Stimulated activated CD4-positive, alpha-beta T cell treated with anti-CD3 and anti-CD28 coated beads, Interleukin-15, amount 100 ng/mL, for 1 hour (primary cell): Measurements from ENCODE around the gene RGPD3.
"Not testable (repeated sequence)": the region's sequence is repeated elsewhere in the genome, so short reads cannot be mapped to it uniquely, and the experiment has no call there.

ENCODE experiments used
- DNase-seq, 2 donors: peaks; one replicate each; pipeline ENCODE4 v3.0.0-alpha.2; 2020; ENCODE audit warnings: low read depth in 1 of 2, low spot score in 1 of 2

The RGPD3 gene

DNA sequence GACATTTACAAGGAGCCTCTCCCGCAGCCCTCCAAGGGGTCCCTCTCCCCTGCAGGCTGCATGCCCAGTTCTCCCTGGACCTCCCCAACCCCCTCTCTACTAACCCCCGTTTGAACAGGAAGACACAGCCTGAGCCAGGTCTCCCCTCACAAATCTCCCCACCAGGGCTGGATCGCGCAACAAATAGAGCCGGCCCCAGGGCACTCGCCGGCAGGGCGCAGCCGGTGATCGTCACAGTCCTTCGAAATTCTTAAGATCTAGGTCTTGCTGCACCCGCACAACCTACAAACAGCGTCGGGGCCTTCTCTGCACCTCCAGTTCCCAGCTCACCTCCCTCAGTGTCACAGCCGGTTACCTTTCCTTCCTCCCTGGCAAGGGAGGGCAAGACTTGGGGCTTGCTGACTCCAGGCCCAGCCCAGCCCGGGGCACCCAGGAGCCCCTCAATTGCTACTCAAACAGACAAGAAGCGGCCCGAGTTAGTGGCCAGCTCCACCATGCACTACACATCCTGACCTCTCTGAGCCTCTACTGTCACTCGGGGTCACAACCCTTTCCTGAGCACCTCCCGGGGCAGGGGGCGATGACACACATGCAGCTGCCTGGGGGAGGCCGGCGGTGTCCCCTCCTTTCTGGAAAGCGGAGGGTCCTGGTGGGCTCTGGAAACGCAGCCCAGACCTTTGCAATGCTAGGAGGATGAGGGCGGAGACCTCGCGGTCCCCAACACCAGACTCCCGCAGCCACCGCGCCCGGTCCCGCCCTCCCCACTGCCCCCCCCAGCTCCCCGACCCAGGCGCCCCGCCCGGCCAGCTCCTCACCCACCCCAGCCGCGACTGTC, 18.6 kb upstream of the RGPD3 start, which contains the start of gene CD8B2:
Gene CD8B2, plus strand, starts transcription at position 814 of the 835 bp plus-strand sequence. CDS start 63 bp downstream, outside the sequence.
- not testable (repeated sequence) for DNase-seq

GRCh38 chr2:106479563-106479962, 11.3 kb upstream of the RGPD3 start:
- DNase-seq: not testable (repeated sequence)

GRCh38 chr2:106477647-106478046, 9.4 kb upstream of the RGPD3 start:
- not testable (repeated sequence) for DNase-seq

DNA sequence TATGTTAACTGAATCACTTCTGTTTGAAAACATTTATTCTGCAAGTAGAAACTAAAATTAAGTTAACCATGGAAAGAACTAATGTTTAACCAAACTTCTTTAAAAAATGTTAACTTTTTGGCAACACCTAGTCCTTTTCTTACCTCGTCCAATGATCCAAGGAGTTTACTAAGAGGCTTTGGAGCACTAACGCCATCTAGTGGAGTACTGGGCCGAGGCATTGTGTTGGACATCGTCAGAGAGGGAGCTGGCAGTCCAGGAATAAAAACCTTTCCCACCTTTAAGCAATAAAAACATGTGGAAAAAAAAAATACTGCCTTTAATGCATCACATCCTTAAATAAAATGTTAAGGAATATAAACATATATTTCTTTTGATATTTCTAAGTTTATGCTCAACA, 2.4 kb upstream of the RGPD3 start:
- DNase-seq: not testable (repeated sequence)

GRCh38 chr2:106467516-106467915, 697 bp downstream of the RGPD3 start:
- not testable (repeated sequence) for DNase-seq

DNA sequence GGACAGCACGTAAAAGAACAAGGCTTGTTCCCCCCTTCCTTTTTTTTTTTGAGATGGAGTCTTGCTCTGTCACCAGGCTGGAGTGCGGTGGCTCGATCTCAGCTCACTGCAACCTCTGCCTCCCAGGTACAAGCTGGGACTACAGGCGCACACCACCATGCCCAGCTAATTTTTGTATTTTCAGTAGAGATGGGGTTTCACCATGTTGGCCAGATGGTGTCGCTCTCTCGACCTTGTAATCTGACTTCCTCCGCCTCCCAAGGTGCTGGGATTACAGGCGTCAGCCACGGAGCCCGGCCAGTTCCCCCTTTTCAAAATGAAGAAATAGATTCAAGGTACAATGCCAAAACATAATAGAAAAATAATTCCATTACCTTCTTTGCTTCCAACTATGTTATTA, 6.3 kb downstream of the RGPD3 start:
- not testable (repeated sequence) for DNase-seq

DNA sequence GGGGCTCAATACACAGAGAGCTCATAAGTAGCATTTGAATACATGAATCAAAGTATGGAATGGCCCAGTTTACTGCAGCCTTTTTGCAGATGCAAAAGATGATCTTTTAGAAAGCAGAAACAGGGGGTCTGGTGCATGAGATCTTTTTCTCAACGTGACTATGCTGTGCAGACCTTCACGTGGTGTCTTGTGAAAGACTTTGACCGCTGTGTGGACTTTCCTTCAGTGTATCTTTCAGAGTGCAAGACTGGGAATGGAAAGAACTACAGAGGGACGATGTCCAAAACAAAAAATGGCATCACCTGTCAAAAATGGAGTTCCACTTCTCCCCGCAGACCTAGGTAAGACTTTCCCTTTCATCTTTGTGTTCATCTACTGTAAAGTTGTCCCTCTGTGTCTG, 77.5 kb downstream of the RGPD3 start:
- DNase-seq: not testable (repeated sequence)

- DNase-seq: not testable (repeated sequence)
These were observed 79.3 kb downstream of the RGPD3 start for GRCh38 chr2:106388814-106389410.

- not testable (repeated sequence) for DNase-seq
These were observed 83.7 kb downstream of the RGPD3 start for GRCh38 chr2:106384548-106384947.

- DNase-seq: not testable (repeated sequence)
These were observed 86.3 kb downstream of the RGPD3 start for GRCh38 chr2:106381867-106382266.

DNA sequence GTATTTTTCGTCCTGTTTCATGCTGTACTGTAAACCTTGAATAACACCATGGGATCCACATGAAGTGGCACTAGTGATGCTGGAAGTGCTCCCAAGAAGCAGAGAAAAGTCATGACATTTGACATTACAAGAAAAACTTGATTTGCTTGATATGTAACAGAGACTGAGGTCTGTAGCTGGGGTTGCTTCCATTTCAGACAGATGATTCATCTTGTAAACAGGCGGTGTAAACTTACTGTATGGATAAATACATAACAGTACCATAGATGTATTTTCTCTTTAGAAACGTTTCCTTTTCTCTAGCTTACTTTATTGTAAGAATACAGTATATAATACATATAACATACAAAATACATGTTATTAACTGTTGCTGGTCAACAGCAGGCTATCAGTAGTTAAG, 88.6 kb downstream of the RGPD3 start:
- not testable (repeated sequence) for DNase-seq

GRCh38 chr2:106369182-106369581, 99.0 kb downstream of the RGPD3 start:
- DNase-seq: not testable (repeated sequence)

DNA sequence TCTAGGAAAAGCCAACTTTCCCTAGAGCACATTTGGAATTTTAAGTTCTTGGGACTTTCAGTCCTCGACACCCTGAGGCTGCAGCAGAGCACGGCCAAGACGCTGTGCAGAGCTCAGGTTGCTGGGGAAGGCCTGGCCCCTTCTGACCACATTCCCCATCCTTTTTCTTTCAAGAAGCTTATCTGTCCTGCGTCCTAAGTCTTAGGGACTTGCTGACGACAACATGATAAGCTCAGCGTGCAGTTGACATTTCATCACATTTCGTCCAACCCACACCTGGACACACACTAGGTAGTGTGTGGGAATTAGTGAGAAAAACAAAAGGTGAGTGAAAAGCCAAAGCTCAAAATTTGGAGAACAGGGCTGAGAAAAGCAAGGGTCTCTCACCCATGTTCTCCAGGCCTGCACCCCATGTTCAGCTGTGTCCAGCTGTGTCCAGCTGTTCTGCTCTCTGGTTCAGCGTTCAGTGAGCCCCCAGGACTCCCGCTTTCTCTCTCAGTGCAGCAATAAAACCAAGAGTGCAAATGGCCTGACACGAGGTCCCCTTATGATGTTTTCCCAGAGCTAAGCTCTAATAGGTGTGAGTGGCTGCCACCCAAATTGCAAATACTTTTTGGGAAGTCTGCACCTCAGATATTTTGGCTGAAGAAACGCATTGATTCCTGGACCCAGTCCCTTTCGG, 101.9 kb downstream of the RGPD3 start:
- DNase-seq: no peak

DNA sequence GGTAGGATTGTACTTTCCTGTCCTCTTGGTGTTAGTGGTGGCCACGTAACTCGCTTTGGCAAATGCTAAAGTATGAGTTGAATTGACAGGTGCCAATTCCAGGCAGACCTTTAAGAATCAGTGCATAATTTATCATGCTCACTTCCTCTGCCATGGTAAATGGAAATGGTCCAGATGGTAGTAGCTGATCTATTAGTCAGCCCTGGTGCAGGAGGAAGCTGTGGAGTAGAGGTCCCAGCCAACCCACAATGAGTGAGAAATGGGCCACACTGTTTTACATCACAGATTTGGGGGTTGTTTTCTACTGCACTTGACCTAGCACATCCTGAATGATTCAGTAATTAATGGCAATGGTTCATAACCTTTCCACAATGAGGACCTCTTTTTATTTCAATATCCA, 104.4 kb downstream of the RGPD3 start:
- DNase-seq: no peak

- DNase-seq: no peak
These were observed 105.4 kb downstream of the RGPD3 start for GRCh38 chr2:106362789-106363188.

GRCh38 chr2:106359512-106359911, 108.7 kb downstream of the RGPD3 start:
- no peak for DNase-seq

DNA sequence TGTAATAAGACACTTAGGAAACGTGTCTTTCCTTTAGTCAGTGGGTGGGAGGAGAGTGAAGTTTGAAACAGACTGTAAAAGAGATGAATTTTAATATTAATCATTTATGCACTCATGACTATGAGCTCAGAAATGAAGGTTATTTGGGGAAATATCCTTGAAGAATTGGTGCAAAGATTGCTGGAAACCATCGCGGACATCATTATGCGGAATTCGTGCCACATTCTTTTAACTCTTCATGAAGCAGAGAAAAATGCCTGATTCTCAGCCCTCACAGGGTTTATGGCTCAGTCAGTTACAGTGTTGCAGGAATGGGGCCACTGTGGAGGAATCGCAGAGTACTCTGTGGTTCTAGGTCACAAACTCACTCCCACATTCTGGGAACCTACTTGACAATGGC, 109.7 kb downstream of the RGPD3 start:
- DNase-seq: no peak

GRCh38 chr2:106358081-106358480, 110.1 kb downstream of the RGPD3 start:
- DNase-seq: no peak

DNA sequence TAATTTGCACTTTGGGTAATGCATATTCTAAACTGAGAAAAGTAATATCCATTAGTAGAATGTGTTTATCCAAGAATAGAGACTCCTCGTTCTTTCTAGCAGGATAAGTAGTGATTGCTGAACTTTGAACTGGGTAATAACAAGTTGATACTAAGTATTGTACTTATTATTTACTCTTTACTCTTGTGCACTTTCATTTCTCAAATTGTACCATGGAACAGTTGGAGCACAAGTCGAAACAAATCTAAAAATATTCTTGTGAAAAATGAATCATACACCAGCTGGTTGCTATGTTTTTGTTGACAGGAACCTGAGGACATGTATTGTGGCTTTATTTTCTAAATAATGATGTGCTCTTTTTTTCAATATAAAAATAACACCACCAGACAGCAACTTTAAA, 111.9 kb downstream of the RGPD3 start:
- no peak for DNase-seq

- DNase-seq: no peak
These were observed 114.5 kb downstream of the RGPD3 start for GRCh38 chr2:106353676-106354075.

DNA sequence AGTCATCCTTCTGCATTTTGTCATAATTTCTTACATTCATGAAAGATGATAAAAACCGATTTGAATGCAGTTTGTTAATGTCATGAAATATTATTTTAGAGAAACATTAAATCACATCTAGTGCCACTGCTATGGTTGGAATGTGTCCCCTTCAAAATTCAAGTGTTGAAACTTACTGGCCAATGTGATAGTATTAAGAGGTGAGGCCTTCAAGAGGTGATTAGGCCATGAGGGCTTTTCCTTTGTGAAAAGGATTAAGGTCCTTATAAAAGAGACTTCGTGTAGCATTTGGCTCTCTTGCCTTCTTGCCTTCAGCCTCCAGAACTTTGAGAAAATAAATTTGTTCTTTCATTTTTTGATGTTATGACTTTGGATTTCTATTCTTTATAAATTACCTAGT, 117.2 kb downstream of the RGPD3 start:
- DNase-seq: no peak

GRCh38 chr2:106344302-106344701, 123.9 kb downstream of the RGPD3 start:
- no peak for DNase-seq
